CD4-positive, alpha-beta T cell treated with Interleukin-10 for 1 hour (primary cell): ENCODE results near the gene ATXN1.

Source experiments
- DNase-seq: peaks from one replicate; pipeline ENCODE4 v3.0.0-alpha.2; 2020

Gene ATXN1

GRCh38 chr6:16761471-16762267, 409 bp upstream of the ATXN1 start:
- peak; percentile 91 for DNase-seq

- peak; percentile 83 for DNase-seq
These were observed 1.4 kb downstream of the ATXN1 start for GRCh38 chr6:16759646-16760515.

GRCh38 chr6:16759181-16759645, 2.0 kb downstream of the ATXN1 start:
- peak; percentile 54 for DNase-seq

GRCh38 chr6:16758163-16758975, 2.9 kb downstream of the ATXN1 start:
- DNase-seq = peak; percentile 48

- no peak for DNase-seq
These were observed 3.9 kb downstream of the ATXN1 start for GRCh38 chr6:16757332-16757731.

- DNase-seq = no peak
These were observed 4.5 kb downstream of the ATXN1 start for GRCh38 chr6:16756660-16757255.

- no peak for DNase-seq
These were observed 5.7 kb downstream of the ATXN1 start for GRCh38 chr6:16755544-16755943.

- no peak for DNase-seq
These were observed 6.4 kb downstream of the ATXN1 start for GRCh38 chr6:16754876-16755275.

GRCh38 chr6:16754274-16754673, 7.0 kb downstream of the ATXN1 start:
- DNase-seq = no peak

GRCh38 chr6:16753341-16753740, 7.9 kb downstream of the ATXN1 start:
- no peak for DNase-seq

- no peak for DNase-seq
These were observed 8.9 kb downstream of the ATXN1 start for GRCh38 chr6:16752206-16752866.

- DNase-seq = no peak
These were observed 9.9 kb downstream of the ATXN1 start for GRCh38 chr6:16751251-16751946.

GRCh38 chr6:16750566-16750965, 10.7 kb downstream of the ATXN1 start:
- no peak for DNase-seq

- no peak for DNase-seq
These were observed 11.5 kb downstream of the ATXN1 start for GRCh38 chr6:16749516-16750485.

- no peak for DNase-seq
These were observed 13.3 kb downstream of the ATXN1 start for GRCh38 chr6:16748025-16748319.

GRCh38 chr6:16747232-16748024, 13.8 kb downstream of the ATXN1 start:
- no peak for DNase-seq

- DNase-seq = no peak
These were observed 14.4 kb downstream of the ATXN1 start for GRCh38 chr6:16746812-16747211.

- DNase-seq = no peak
These were observed 14.9 kb downstream of the ATXN1 start for GRCh38 chr6:16746401-16746800.

- DNase-seq = no peak
These were observed 17.5 kb downstream of the ATXN1 start for GRCh38 chr6:16743664-16744210.
